Hepatocyte (in vitro differentiated cells): Measurements from ENCODE around the gene CALU. TPM values are rescaled to one million over a fixed set of nuclear protein-coding genes. Genes with fewer than 3 reads are reported as not detected.

ENCODE experiments used
- DNase-seq: peaks from one replicate; pipeline ENCODE4 v3.0.0-alpha.2; 2016; ENCODE audit warnings: low spot score
- H2AFZ ChIP-seq: fragments of 200-600 bp; sonication (generic); 2 replicates; pipeline ENCODE4 v1.6.0; 2016; ENCODE audit warnings: antibody characterized with exemption, mild to moderate bottlenecking
- H3K27ac ChIP-seq: fragments of 200-600 bp; sonication (generic); 2 replicates; pipeline ENCODE4 v1.5.1; 2016; ENCODE audit warnings: mild to moderate bottlenecking
- H3K27me3 ChIP-seq: fragments of 200-600 bp; sonication (generic); 2 replicates; pipeline ENCODE4 v1.6.1; 2016
- H3K36me3 ChIP-seq: fragments of 200-600 bp; sonication (generic); replicated peaks from 2 replicates; pipeline ENCODE4 v1.5.1; 2016; ENCODE audit warnings: low read depth; ENCODE audit not compliant: insufficient read depth
- H3K4me1 ChIP-seq: fragments of 200-600 bp; sonication (generic); 2 replicates; pipeline ENCODE4 v1.5.1; 2016; ENCODE audit warnings: mild to moderate bottlenecking, moderate library complexity; ENCODE audit not compliant: insufficient read depth
- H3K4me2 ChIP-seq: fragments of 200-600 bp; sonication (generic); 2 replicates; pipeline ENCODE4 v1.6.0; 2016
- H3K4me3 ChIP-seq: fragments of 200-600 bp; sonication (generic); 2 replicates; pipeline ENCODE4 v1.5.1; 2016; ENCODE audit warnings: mild to moderate bottlenecking
- H3K79me2 ChIP-seq: fragments of 200-600 bp; sonication (generic); 2 replicates; pipeline ENCODE4 v1.6.0; 2017; ENCODE audit warnings: mild to moderate bottlenecking
- H3K9me2 ChIP-seq: fragments of 200-600 bp; sonication (generic); replicated peaks from 2 replicates; pipeline ENCODE4 v1.6.0; 2017; ENCODE audit warnings: mild to moderate bottlenecking; ENCODE audit not compliant: insufficient read depth
- H3K9me3 ChIP-seq: fragments of 200-600 bp; sonication (generic); 2 replicates; pipeline ENCODE4 v1.5.1; 2016; ENCODE audit warnings: low read depth, mild to moderate bottlenecking
- H4K20me1 ChIP-seq: fragments of 200-600 bp; sonication (generic); 2 replicates; pipeline ENCODE4 v1.6.0; 2016; ENCODE audit warnings: mild to moderate bottlenecking; ENCODE audit not compliant: insufficient read depth, poor library complexity, severe bottlenecking
- EZH2 ChIP-seq: fragments of 200-600 bp; sonication (generic); IDR thresholded peaks from 2 replicates; pipeline ENCODE4 v1.6.1; 2016; ENCODE audit warnings: antibody characterized with exemption, mild to moderate bottlenecking, borderline replicate concordance
- EZH2phosphoT487 ChIP-seq: fragments of 200-600 bp; sonication (generic); IDR thresholded peaks from one replicate; pipeline ENCODE4 v1.6.1; 2018; ENCODE audit warnings: antibody characterized with exemption, mild to moderate bottlenecking, low read depth, moderate library complexity; ENCODE audit not compliant: unreplicated experiment, severe bottlenecking
- whole genome bisulfite sequencing: methylation state at CpG from one replicate; pipeline ENCODE4 v1.1.6; 2016; ENCODE audit warnings: low lambda C conversion rate; ENCODE audit errors: missing lambda C conversion rate; 5-methylcytosine and 5-hydroxymethylcytosine counted together
- polyA plus RNA-seq: library from polyadenylated mRNA; unstranded; fragments of >200 nt; fragmentation: Nextera tagmentation; extraction: Ambion mirVana; gene quantifications from 2 replicates; pipeline ENCODE4 v1.2.1, GENCODE V29; 2016
- total RNA-seq: library from RNA; depleted of rRNA; stranded (reverse); fragments of >200 nt; gene quantifications from 2 replicates; pipeline ENCODE4 v1.2.3, GENCODE V29; 2014
- TF ChIP-seq, protein P1 (sequence below): fragments of 200-600 bp; sonication (generic); IDR thresholded peaks from 2 replicates; pipeline ENCODE4 v1.5.1; 2016; ENCODE audit warnings: antibody characterized with exemption, mild to moderate bottlenecking; ENCODE audit not compliant: poor library complexity

The CALU gene
- total and polyA plus RNA-seq, 2 experiments from 2014 or later: 248 to 291 TPM

GRCh38 chr7:128791121-128791971, 52.2 kb downstream of the CALU start, which contains the start of gene CCDC136:
TSS of gene CCDC136 (plus strand) at chr7:128791968. CDS start at chr7:128792412, 444 bp downstream.
- H2AFZ ChIP-seq: peak within 1 kb of the TSS; percentile 100
- no peaks in the 10 kb centered on the region for H3K36me3 ChIP-seq
- no peak within 1 kb of the TSS for H3K27ac ChIP-seq
- peak within 1 kb of the TSS; percentile 93 for H3K4me3 ChIP-seq
- peak; percentile 87 for DNase-seq
- peaks cover 7% of the 10 kb centered on the region for H3K27me3 ChIP-seq
- no peaks in the 10 kb centered on the region for H4K20me1 ChIP-seq
- H3K9me3 ChIP-seq: no peaks in the 10 kb centered on the region
- H3K79me2 ChIP-seq: no peaks in the 10 kb centered on the region
- H3K4me2 ChIP-seq: peak within 1 kb of the TSS; percentile 99
- TF ChIP-seq EZH2phosphoT487: no peak
- TF ChIP-seq EZH2: no peak
- TF ChIP-seq, protein P1, sequence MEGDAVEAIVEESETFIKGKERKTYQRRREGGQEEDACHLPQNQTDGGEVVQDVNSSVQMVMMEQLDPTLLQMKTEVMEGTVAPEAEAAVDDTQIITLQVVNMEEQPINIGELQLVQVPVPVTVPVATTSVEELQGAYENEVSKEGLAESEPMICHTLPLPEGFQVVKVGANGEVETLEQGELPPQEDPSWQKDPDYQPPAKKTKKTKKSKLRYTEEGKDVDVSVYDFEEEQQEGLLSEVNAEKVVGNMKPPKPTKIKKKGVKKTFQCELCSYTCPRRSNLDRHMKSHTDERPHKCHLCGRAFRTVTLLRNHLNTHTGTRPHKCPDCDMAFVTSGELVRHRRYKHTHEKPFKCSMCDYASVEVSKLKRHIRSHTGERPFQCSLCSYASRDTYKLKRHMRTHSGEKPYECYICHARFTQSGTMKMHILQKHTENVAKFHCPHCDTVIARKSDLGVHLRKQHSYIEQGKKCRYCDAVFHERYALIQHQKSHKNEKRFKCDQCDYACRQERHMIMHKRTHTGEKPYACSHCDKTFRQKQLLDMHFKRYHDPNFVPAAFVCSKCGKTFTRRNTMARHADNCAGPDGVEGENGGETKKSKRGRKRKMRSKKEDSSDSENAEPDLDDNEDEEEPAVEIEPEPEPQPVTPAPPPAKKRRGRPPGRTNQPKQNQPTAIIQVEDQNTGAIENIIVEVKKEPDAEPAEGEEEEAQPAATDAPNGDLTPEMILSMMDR: no peak
- 1% methylated on average over 31 of the region's 80 CpGs for WGBS
- no peaks in the 10 kb centered on the region for H3K9me2 ChIP-seq
- peaks cover 11% of the 10 kb centered on the region for H3K4me1 ChIP-seq

- H3K36me3 ChIP-seq: no peaks in the 10 kb centered on the region
- DNase-seq: peak; percentile 38
- no peaks in the 10 kb centered on the region for H3K9me3 ChIP-seq
- peak overlapping the region; percentile 100 for H2AFZ ChIP-seq
- 0% methylated on average over 6 of the region's 9 CpGs for WGBS
- H3K9me2 ChIP-seq: no peaks in the 10 kb centered on the region
- no peaks in the 10 kb centered on the region for H4K20me1 ChIP-seq
- H3K4me1 ChIP-seq: peaks cover 11% of the 10 kb centered on the region
- no peak for TF ChIP-seq EZH2phosphoT487
- TF ChIP-seq, protein P1: no peak
- TF ChIP-seq EZH2: no peak
- peak overlapping the region; percentile 93 for H3K4me3 ChIP-seq
- no peak overlapping the region for H3K27ac ChIP-seq
- peak overlapping the region; percentile 99 for H3K4me2 ChIP-seq
- H3K27me3 ChIP-seq: peaks cover 7% of the 10 kb centered on the region
- no peaks in the 10 kb centered on the region for H3K79me2 ChIP-seq
Observed at GRCh38 chr7:128791972-128792327, 52.8 kb downstream of the CALU start.

DNA sequence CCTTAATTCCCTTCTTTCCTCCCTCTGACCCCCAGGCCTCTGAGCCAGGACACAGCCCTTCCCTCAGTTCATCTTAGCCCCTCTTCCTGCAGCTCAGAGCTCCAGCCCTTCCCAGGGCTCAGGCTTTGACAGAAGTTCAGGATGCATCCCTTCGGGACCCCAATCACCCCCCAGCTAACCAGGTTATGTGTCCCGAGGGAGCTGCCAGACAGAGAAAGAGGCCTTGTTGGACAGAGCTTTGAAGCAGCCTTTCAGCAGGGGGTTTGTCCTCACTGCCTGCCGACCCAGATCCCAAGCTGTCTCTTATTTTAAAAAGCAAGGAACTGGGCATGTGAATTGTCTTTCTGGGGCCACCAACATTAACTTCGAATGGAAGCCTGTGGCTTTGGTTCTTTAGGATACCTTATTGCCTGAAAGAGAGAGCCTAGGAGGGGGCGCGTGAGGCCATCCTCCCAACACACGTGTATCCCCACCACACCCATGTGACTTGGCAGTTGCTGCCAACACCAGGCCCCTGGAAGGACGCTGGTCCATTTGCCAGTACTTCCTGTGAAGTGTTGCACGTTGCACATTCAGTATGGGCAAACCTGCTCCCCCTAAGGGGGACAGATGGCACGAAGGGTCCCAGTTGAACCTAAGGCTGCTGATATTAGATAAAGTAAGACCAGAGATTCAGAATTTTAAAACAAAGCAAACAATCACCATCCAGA, 53.5 kb downstream of the CALU start:
- Histone ChIP-seq H3K27me3 (peaks cover 7% of the 10 kb centered on the region), H3K4me3 (no peak overlapping the region), H3K4me2 (peak overlapping the region; percentile 99), H3K9me3 (no peaks in the 10 kb centered on the region), H3K9me2 (no peaks in the 10 kb centered on the region), H3K36me3 (no peaks in the 10 kb centered on the region), H4K20me1 (no peaks in the 10 kb centered on the region), H3K27ac (no peak overlapping the region), H2AFZ (no peak overlapping the region), H3K79me2 (no peaks in the 10 kb centered on the region), H3K4me1 (peaks cover 11% of the 10 kb centered on the region)
- no peak for DNase-seq
- WGBS: 73% methylated on average over 10 of the region's 10 CpGs
- TF ChIP-seq EZH2phosphoT487 (no peak), EZH2 (no peak)
- TF ChIP-seq, protein P1: no peak
